Upper lobe of right lung (tissue), 1 donor: ENCODE measurements around the gene SYAP1. TPM values are rescaled to one million over a fixed set of nuclear protein-coding genes. Genes with fewer than 3 reads are reported as not detected.

Experiments
- ATAC-seq: fragments of 200-7000 bp; cut with Tn5 transposase; one replicate; pipeline ENCODE4 v1.9.1; 2020; ENCODE audit warnings: mild to moderate bottlenecking, moderate library complexity
- DNase-seq: peaks from one replicate; pipeline ENCODE4 v3.0.0-alpha.2; 2020
- H3K27ac ChIP-seq: fragments of 200-600 bp; one replicate; pipeline ENCODE4 v1.8.0; 2022
- H3K27me3 ChIP-seq: fragments of 200-600 bp; one replicate; pipeline ENCODE4 v1.8.0; 2022; ENCODE audit warnings: mild to moderate bottlenecking
- H3K36me3 ChIP-seq: fragments of 200-600 bp; one replicate; pipeline ENCODE4 v1.8.0; 2022
- H3K4me1 ChIP-seq: fragments of 200-600 bp; one replicate; pipeline ENCODE4 v1.8.0; 2022
- H3K4me3 ChIP-seq: fragments of 200-600 bp; one replicate; pipeline ENCODE4 v1.8.0; 2022; ENCODE audit warnings: mild to moderate bottlenecking
- H3K9me3 ChIP-seq: fragments of 200-600 bp; one replicate; pipeline ENCODE4 v1.8.0; 2022
- CTCF ChIP-seq: fragments of 200-600 bp; IDR thresholded peaks from one replicate; pipeline ENCODE4 v1.8.0; 2022; ENCODE audit warnings: antibody characterized with exemption
- intact Hi-C: fragments of 100-400 bp; cut with DNase I; formaldehyde crosslinking; loops from one replicate; pipeline ENCODE4 v1.11.0; 2022
- total RNA-seq: library from RNA; stranded (reverse); fragmentation: NEBNext Ultra II Directional; extraction: Animal tissue kit (Norgen Biotek cat#: 25700); gene quantifications from one replicate; pipeline ENCODE4 v1.2.1, GENCODE V29; 2021
- donor health status: DM: no; HTN: yes; CAD: no; lungs with severe emphysema.

SYAP1 gene
- total RNA-seq, 1 donor from 2014 or later = 20.0 TPM

- Histone ChIP-seq H3K27ac (no peak overlapping the region), H3K4me1 (no peaks in the 10 kb centered on the region), H3K4me3 (no peak overlapping the region), H3K9me3 (no peaks in the 10 kb centered on the region), H3K36me3 (no peaks in the 10 kb centered on the region), H3K27me3 (no peaks in the 10 kb centered on the region)
- DNase-seq (no peak), ATAC-seq (no peak)
- no peak for TF ChIP-seq CTCF
- intact Hi-C loops = no loop called here
Measured at GRCh38 chrX:16705370-16705769, 14.0 kb upstream of the SYAP1 start.

GRCh38 chrX:16708016-16708415, 11.4 kb upstream of the SYAP1 start:
- intact Hi-C loops = no loop called here
- ATAC-seq (no peak), DNase-seq (no peak)
- Histone ChIP-seq H3K27me3 (no peaks in the 10 kb centered on the region), H3K9me3 (no peaks in the 10 kb centered on the region), H3K4me3 (no peak overlapping the region), H3K4me1 (no peaks in the 10 kb centered on the region), H3K27ac (no peak overlapping the region), H3K36me3 (no peaks in the 10 kb centered on the region)
- TF ChIP-seq CTCF = no peak

DNA sequence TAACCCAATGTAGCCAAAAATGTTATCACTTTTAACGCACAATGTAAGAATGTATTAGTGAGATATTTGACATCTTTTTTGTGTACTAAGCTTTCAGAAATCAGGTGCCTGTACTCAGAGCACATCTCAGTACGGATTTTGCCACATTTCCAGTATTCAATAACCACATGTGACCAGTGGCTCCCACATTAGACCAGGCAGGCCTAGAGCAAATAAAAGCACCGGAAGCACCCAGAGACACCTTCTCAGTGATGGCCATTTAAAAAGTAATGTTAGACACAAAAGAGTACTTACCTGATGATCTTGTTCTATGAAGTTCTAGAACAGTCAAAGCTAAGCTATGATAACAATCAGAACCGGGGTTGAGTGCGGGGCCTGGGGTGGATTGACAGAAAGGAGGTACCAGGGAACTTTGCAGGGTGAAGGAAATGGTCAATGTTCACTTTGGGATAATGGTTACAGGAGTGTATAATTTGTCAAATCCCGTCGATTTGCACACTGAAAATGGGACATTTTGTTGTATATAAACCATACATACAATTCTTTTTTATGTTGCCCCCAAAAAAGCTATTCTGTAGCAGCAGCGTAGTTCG, 8.1 kb upstream of the SYAP1 start:
- no peak for TF ChIP-seq CTCF
- no peak for DNase-seq
- intact Hi-C loops = no loop called here
- Histone ChIP-seq H3K4me3 (peak overlapping the region; percentile 64), H3K4me1 (no peaks in the 10 kb centered on the region), H3K27ac (peak overlapping the region; percentile 81), H3K9me3 (no peaks in the 10 kb centered on the region), H3K36me3 (no peaks in the 10 kb centered on the region), H3K27me3 (no peaks in the 10 kb centered on the region)
- no peak for ATAC-seq

GRCh38 chrX:16711893-16712547, 7.4 kb upstream of the SYAP1 start:
- Histone ChIP-seq H3K4me3 (peak overlapping the region; percentile 64), H3K27ac (peak overlapping the region; percentile 81), H3K4me1 (no peaks in the 10 kb centered on the region), H3K27me3 (no peaks in the 10 kb centered on the region), H3K36me3 (no peaks in the 10 kb centered on the region), H3K9me3 (no peaks in the 10 kb centered on the region)
- ATAC-seq (peak; percentile 69), DNase-seq (peak; percentile 63)
- intact Hi-C loops = no loop called here
- TF ChIP-seq CTCF = no peak

GRCh38 chrX:16712548-16713155, 6.8 kb upstream of the SYAP1 start, which contains the start of gene CTPS2:
TSS of gene CTPS2 (minus strand) at chrX:16712669. CDS start at chrX:16702902, 9,767 bp downstream.
- H3K36me3 ChIP-seq = no peaks in the 10 kb centered on the region
- H3K27me3 ChIP-seq = no peaks in the 10 kb centered on the region
- DNase-seq (peak; percentile 85), ATAC-seq (peak; percentile 97)
- H3K9me3 ChIP-seq = no peaks in the 10 kb centered on the region
- intact Hi-C loops = no loop called here
- TF ChIP-seq CTCF = peak; percentile 10
- no peaks in the 10 kb centered on the region for H3K4me1 ChIP-seq
- peak within 1 kb of the TSS; percentile 81 for H3K27ac ChIP-seq
- H3K4me3 ChIP-seq = peak within 1 kb of the TSS; percentile 64
